Activated CD4-positive, alpha-beta T cell treated with anti-CD3 and anti-CD28 coated beads, Interleukin-2, amount 50 U/mL, for 48 hours (primary cell): ENCODE results near the gene DLL4.
"Not testable (repeated sequence)": the region's sequence is repeated elsewhere in the genome, so short reads cannot be mapped to it uniquely, and the experiment has no call there.

Source experiments
- DNase-seq, 2 experiments: peaks; one replicate each; pipeline ENCODE4 v3.0.0-alpha.2; 2020

Gene DLL4

DNA sequence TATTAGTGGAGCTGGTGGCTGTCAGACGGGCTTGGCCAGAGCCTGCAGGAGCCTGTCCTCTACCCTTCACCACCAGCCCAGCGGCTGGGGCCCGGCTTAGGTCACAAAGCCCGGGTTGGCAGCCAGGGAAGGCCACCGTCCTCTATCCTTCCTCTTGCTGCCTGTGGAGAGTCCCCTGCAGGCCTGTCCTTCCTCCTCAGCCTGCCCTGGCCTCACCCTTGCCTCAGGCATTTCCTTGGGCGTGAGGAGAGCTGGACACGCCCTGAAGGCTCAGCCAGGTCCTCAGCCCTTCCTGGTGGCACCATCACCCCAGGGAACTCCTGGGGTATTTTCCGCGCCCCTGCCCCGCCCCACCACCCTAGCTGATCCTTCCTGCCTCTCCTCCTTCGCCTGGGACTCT lies 31.8 kb downstream of the DLL4 start:
- no peak for DNase-seq

DNA sequence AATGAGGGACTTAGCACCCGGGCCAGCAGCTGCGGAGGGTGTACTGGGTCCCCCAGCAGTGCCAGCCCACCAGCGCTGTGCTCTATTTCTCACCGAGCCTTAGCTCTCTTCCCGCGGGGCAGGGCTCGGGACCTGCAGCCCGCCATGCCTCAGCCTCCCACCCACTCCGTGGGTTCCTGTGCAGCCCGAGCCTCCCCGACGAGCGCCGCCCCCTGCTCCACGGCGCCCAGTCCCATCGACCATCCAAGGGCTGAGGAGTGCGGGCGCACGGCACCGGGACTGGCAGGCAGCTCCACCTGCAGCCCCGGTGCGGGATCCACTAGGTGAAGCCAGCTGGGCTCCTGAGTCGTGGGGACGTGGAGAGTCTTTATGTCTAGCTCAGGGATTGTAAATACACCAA lies 32.6 kb downstream of the DLL4 start:
- not testable (repeated sequence) for DNase-seq

DNA sequence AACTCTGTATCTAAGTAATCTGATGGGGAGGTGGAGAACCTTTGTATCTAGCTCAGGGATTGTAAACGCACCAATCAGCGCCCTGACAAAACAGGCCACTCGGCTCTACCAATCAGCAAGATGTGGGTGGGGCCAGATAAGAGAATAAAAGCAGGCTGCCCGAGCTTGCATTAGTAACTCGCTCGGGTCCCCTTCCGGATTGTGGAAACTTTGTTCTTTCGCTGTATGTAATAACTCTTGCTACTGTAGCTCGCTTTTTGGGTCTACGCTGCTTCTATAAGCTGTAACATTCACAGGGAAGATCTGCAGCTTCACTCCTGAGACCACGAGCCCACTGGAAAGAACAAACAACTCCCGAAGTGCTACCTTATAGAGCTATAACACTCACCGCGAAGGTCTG lies 33.2 kb downstream of the DLL4 start:
- DNase-seq = not testable (repeated sequence)

DNA sequence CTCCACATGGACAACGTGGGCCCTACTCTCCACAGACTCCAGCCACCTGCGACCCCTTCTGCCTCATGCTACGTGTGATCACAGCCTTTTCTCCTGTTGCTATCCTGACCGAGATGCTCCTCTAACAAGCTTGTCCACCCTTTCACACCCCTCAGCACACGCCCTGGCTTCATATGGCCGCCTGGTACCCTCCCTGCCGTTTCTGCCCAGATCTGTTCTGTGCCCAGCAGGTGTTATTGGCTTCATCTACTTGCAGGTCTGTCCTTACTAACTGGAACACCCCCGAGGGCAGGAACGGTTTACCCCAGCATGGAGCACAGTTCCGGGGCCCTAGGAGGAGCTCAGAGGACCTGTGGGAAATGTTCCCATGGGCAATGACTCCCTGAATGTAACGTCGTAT lies 34.1 kb downstream of the DLL4 start:
- no peak for DNase-seq

DNA sequence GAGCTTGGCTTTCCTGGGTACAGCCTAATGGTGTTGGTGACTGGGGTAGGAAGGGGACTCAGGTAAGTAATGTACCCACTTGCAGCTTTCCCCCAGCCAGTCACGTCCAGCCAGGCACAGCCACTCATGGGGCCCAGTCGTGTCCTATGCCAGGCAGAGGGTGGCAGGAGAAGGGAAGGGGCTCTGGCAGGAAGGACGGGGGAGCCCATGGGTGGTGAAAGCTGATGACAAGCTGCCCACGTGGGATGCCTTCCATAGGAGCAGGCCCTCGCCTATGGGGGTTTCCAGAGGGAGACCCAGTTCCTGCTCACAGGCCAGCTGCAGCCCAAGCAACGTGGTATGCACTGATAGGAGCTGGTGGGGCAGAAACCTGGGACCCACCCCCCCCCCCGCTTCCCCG lies 34.9 kb downstream of the DLL4 start:
- no peak for DNase-seq

- DNase-seq = no peak
Measured at GRCh38 chr15:40964634-40965033, 35.5 kb downstream of the DLL4 start.

- DNase-seq = no peak
Measured at GRCh38 chr15:40968290-40969085, 39.3 kb downstream of the DLL4 start.

DNA sequence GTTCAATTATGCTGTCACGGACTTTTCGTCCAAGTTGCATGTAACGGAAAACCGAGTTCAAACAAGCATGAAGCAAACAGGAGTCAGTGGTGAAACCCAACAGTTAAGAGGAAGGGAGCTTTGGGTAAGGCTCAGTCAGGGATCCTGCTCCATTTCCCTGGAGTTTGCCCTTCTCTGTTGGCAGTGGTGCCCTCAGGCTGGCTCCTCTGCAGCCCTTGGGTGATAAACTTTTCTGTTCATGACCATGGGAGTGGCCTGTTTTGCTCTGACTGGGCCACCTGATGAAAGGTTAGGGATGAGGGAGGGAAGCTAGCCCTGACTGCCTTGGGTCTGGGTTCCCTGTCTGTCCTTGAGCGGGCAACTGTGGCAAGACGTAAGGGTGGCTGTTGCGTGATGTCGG lies 40.2 kb downstream of the DLL4 start:
- DNase-seq = no peak

DNA sequence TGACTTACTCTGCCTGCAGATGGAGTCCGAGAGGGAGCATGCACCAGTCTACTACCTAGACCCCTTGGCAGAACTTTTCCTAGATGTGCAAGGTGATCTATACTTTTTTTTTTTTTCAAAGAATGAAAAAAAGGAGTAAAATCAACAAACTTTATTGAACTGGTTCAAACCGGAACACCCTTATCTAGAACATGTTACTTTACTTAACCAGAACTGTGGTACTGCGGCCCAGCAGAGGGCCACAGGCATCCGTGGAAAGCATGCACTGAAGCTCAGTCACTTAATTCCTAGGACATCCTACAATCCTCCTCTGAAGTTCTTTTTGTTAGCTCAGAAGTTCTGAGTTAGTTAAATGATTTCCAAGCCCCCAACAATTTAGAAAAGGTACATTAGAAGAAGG lies 45.7 kb downstream of the DLL4 start:
- DNase-seq = no peak

GRCh38 chr15:40976819-40977218 lies 47.7 kb downstream of the DLL4 start:
- DNase-seq = no peak

DNA sequence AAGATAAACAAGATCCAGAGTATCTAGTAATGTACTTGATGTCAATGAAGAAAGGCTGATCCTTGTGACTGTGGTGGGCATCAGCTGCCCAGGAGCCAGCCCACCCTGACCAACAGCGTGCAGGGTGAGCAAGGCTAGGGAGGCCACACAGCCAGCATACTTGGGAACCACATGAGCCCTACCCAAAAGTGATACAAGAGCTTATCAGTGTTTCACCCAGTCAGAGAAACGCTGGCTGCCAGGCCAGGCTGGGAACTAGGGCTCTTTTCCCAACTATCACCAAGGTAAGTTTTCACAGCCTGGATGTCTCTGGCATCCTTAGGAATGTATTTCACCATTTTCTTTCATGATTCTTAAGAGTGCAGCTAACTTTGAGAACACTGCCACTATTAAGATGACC lies 49.0 kb downstream of the DLL4 start:
- DNase-seq = no peak

DNA sequence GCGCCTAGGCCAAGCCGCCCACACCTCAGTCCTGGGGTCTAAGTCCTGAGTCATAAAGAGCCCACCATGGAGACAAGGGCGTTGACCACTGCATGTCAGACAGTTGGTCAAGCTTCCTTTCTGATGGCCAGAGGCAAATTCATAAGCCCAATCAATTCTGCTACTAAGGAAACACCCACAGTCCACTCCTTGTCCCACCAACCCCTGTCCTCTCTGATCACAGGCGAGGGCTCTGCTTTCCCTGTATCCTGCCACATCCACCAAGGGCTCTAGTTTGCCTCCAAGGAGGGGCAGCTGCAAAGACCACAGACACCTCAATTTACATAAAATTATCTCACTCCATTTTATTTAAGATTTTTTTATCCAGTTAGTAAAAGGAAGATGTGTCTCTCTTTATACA lies 49.4 kb downstream of the DLL4 start:
- DNase-seq = no peak

- no peak for DNase-seq
Measured at GRCh38 chr15:40981186-40981585, 52.0 kb downstream of the DLL4 start.

GRCh38 chr15:40982855-40983254 lies 53.7 kb downstream of the DLL4 start:
- no peak for DNase-seq

- DNase-seq = no peak
Measured at GRCh38 chr15:40984406-40984805, 55.3 kb downstream of the DLL4 start.

- no peak for DNase-seq
Measured at GRCh38 chr15:40984964-40985363, 55.8 kb downstream of the DLL4 start.

GRCh38 chr15:40985541-40986330 lies 56.6 kb downstream of the DLL4 start:
- DNase-seq = no peak

DNA sequence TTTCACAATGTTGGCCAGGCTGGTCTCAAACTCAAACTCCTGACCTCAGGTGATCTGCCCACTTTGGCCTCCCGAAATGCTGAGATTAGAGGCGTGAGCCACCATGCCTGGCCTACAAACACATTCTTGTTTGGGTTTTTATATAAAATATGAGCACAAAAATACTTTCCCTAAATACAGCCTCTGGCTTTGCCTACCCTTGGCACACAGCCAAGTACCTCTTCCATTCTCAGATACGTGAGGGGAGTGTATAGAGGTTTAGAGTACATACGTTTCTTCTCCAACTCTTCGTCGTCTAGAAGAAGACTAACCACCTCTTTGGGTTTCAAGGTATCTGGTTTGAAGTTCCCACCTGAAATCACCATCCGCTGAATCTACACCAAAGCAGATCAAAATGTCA lies 57.7 kb downstream of the DLL4 start:
- no peak for DNase-seq

DNA sequence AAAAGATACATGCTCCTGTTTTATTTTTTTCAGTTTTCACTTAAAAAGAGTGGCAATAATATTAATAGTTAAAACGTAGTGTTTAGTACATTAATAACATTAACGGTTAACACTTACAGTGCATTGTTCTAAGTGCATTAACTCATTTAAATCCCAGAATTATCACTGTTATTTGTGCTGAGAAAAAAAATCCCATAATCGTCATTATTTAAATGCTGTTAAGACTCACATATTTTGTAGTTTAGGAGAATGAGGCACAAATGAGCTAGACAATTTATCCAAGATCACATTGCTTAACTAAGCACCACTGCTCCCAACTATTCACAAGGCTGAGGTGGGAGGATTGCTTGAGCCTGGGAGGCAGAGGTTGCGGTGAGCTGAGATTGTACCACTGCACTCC lies 59.0 kb downstream of the DLL4 start:
- DNase-seq = no peak
